ENCODE data around the gene CPN2. TPM values are rescaled to one million over a fixed set of nuclear protein-coding genes. Genes with fewer than 3 reads are reported as not detected.

The CPN2 gene
- total RNA-seq, 1 experiment from 2014 or later: 0.09 TPM

GRCh38 chr3:194374935-194375334, 23.8 kb upstream of the CPN2 start:
- TF ChIP-seq PRRX2 (CRISPR knock-in tag; IDR thresholded peaks at IDR 0.05) (no peak), SOX15 (CRISPR knock-in tag; IDR thresholded peaks at IDR 0.05) (no peak), KAT7 (CRISPR knock-in tag; IDR thresholded peaks at IDR 0.05; ENCODE audit: borderline replicate concordance) (no peak), ZNF219 (CRISPR knock-in tag; IDR thresholded peaks at IDR 0.05; ENCODE audit: borderline replicate concordance) (no peak), FOXJ3 (CRISPR knock-in tag; IDR thresholded peaks at IDR 0.05; ENCODE audit: borderline replicate concordance) (no peak), CREM (CRISPR knock-in tag; IDR thresholded peaks at IDR 0.05) (no peak), SMAD4 (CRISPR knock-in tag; IDR thresholded peaks at IDR 0.05) (no peak), IRF2 (CRISPR knock-in tag; IDR thresholded peaks at IDR 0.05; ENCODE audit: borderline replicate concordance, low read depth) (no peak), ZNF138 (CRISPR knock-in tag; conservative IDR thresholded peaks at IDR 0.05) (no peak), ELF4 (CRISPR knock-in tag; IDR thresholded peaks at IDR 0.05; ENCODE audit: low read depth) (no peak), AFF4 (CRISPR knock-in tag; IDR thresholded peaks at IDR 0.05; ENCODE audit: borderline replicate concordance) (no peak), NFE2L1 (CRISPR knock-in tag; IDR thresholded peaks at IDR 0.05) (no peak), RORB (CRISPR knock-in tag; IDR thresholded peaks at IDR 0.05) (no peak), HMGA2 (CRISPR knock-in tag; IDR thresholded peaks at IDR 0.05) (no peak), USF2 (CRISPR knock-in tag; IDR thresholded peaks at IDR 0.05) (no peak), JUN (CRISPR knock-in tag; IDR thresholded peaks at IDR 0.05) (no peak), GRHL2 (CRISPR knock-in tag; IDR thresholded peaks at IDR 0.05; ENCODE audit: insufficient replicate concordance, severe bottlenecking) (no peak)
- TF ChIP-seq, protein P1, sequence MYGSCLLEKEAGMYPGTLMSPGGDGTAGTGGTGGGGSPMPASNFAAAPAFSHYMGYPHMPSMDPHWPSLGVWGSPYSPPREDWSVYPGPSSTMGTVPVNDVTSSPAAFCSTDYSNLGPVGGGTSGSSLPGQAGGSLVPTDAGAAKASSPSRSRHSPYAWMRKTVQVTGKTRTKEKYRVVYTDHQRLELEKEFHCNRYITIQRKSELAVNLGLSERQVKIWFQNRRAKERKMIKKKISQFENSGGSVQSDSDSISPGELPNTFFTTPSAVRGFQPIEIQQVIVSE (CRISPR knock-in tag; IDR thresholded peaks at IDR 0.05; ENCODE audit: borderline replicate concordance): no peak
- TF ChIP-seq, protein P2, sequence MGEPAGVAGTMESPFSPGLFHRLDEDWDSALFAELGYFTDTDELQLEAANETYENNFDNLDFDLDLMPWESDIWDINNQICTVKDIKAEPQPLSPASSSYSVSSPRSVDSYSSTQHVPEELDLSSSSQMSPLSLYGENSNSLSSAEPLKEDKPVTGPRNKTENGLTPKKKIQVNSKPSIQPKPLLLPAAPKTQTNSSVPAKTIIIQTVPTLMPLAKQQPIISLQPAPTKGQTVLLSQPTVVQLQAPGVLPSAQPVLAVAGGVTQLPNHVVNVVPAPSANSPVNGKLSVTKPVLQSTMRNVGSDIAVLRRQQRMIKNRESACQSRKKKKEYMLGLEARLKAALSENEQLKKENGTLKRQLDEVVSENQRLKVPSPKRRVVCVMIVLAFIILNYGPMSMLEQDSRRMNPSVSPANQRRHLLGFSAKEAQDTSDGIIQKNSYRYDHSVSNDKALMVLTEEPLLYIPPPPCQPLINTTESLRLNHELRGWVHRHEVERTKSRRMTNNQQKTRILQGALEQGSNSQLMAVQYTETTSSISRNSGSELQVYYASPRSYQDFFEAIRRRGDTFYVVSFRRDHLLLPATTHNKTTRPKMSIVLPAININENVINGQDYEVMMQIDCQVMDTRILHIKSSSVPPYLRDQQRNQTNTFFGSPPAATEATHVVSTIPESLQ (CRISPR knock-in tag; IDR thresholded peaks at IDR 0.05): no peak

GRCh38 chr3:194373899-194374298, 22.8 kb upstream of the CPN2 start:
- Mint-ChIP-seq H3K9me3 (no peaks in the 10 kb centered on the region), H3K27ac (no peak overlapping the region), H3K4me1 (peaks cover 36% of the 10 kb centered on the region), H3K36me3 (no peaks in the 10 kb centered on the region), H3K4me3 (no peak overlapping the region), H3K27me3 (ENCODE audit: low read depth) (peaks cover 8% of the 10 kb centered on the region)
- ATAC-seq: no peak
- POLR2A ChIA-PET: no interaction called here
- no peak for DNase-seq (ENCODE audit: low spot score)
- CTCF ChIA-PET: no interaction called here
- TF ChIP-seq, protein P1 (CRISPR knock-in tag; IDR thresholded peaks at IDR 0.05; ENCODE audit: borderline replicate concordance): no peak
- TF ChIP-seq NFYB (CRISPR knock-in tag; conservative IDR thresholded peaks at IDR 0.05; ENCODE audit: low read depth) (no peak), ESRRA (CRISPR knock-in tag; IDR thresholded peaks at IDR 0.05; ENCODE audit: borderline replicate concordance) (no peak), PRDM15 (CRISPR knock-in tag; IDR thresholded peaks at IDR 0.05) (no peak), RORB (CRISPR knock-in tag; IDR thresholded peaks at IDR 0.05) (no peak)
- TF ChIP-seq, protein P2 (CRISPR knock-in tag; IDR thresholded peaks at IDR 0.05): no peak

More at GRCh38 chr3:194374935-194375334, 23.8 kb upstream of the CPN2 start:
- ATAC-seq (no peak), DNase-seq (ENCODE audit: low spot score) (no peak)
- Mint-ChIP-seq H3K36me3 (no peaks in the 10 kb centered on the region), H3K4me3 (no peak overlapping the region), H3K27ac (no peak overlapping the region), H3K27me3 (ENCODE audit: low read depth) (peaks cover under 1% of the 10 kb centered on the region; the same call in 1 of the 2 replicates), H3K9me3 (no peaks in the 10 kb centered on the region), H3K4me1 (peaks cover 35% of the 10 kb centered on the region)
- CTCF ChIA-PET: interaction anchor here (0.6 to 1.3 kb wide), 6 partner anchors 20 to 1096 kb away, joined by 3 to 9 read pairs (median 4); no protein-coding TSS in a partner anchor
- POLR2A ChIA-PET: interaction anchor here (0.6 kb wide), 1 partner anchor 79 kb away, joined by 8 read pairs; no protein-coding TSS in a partner anchor

Measured in WTC11 (cell line).